Measurements from ENCODE around the gene PGAP6.

DNA sequence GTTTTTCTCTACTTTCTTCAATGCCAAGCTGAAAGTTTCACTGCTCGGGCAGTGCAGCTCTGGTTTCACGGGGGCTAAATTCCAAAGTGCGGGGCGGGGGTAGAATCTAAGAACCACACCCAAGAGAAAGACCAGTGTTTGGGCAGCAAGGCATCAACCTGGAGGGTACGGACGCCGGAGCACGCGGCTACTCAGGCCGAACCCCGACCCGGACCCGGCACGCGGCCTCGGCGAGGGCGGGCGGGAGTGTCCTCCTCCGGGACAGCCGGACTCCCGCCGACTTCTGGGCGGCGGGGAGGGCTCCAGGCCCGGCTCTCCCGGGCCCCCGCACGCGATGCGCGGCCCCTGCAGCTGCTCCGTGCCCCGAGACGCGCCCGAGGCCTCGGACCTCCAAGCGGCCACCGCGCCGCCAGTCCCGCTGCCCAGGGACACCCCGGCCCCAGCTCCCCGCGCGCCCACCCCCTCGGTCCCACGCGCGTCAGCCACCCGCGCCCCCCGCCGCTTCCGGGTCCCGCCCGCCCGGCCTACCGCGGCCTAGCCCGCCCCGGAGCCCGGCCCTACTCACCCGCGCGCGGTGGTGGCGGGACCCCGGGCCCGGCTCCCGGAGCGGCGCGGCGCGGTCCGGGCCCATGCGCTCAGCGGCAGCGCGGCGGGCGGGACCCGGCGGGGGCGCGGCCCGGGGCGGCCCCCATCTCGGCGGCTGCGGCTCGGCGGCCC, 29.8 kb downstream of the PGAP6 start:
- no peak for TF ChIP-seq POLR2AphosphoS5 (IDR thresholded peaks at IDR 0.05; ENCODE audit: low read depth, low read length)
- no peak for TF ChIP-seq CTCF (IDR thresholded peaks at IDR 0.05)
